Lower leg skin (tissue), 4 donors: ENCODE data around the gene PRG3. TPM values are rescaled to one million over a fixed set of nuclear protein-coding genes. Genes with fewer than 3 reads are reported as not detected.

ENCODE experiments used
- DNase-seq, 2 donors: peaks; one replicate each; pipeline ENCODE4 v3.0.0-alpha.2; 2019; ENCODE audit warnings: low spot score in 2 of 2
- H3K4me3 ChIP-seq: fragments of 200-600 bp; sonication (generic); 2 replicates; pipeline ENCODE4 v1.5.1; 2017; ENCODE audit warnings: mild to moderate bottlenecking, low read depth; ENCODE audit not compliant: poor library complexity, severe bottlenecking
- CTCF ChIP-seq, 3 donors: fragments of 450-650 bp; IDR thresholded peaks; one replicate each; pipeline ENCODE4 v1.5.1; 2016; ENCODE audit warnings: antibody characterized with exemption in 3 of 3, mild to moderate bottlenecking in 3 of 3, moderate library complexity in 2 of 3
- POLR2A ChIP-seq, 2 donors: fragments of 450-650 bp; IDR thresholded peaks; one replicate each; pipeline ENCODE4 v1.6.1; 2016 to 2017; ENCODE audit warnings: antibody characterized with exemption in 2 of 2, mild to moderate bottlenecking in 1 of 2, moderate library complexity in 1 of 2
- WGBS, 2 donors: methylation state at CpG; one replicate each; pipeline ENCODE4 v1.1.5; 2018; 5-methylcytosine and 5-hydroxymethylcytosine counted together
- intact Hi-C: fragments of 100-400 bp; cut with DNase I; formaldehyde crosslinking; loops from one replicate; pipeline ENCODE4 v1.15.0; 2023; ENCODE audit warnings: low total_unique reads
- total RNA-seq, 4 donors: library from RNA; depleted of rRNA; stranded (reverse); fragments of >200 nt; gene quantifications; one replicate each; pipeline ENCODE4 v1.1.0, GENCODE V29; 2016

PRG3 gene
- total RNA-seq, 4 donors from 2014 or later: not detected

- DNase-seq: no peak
- no peak for TF ChIP-seq CTCF (IDR thresholded peaks at IDR 0.05)
- TF ChIP-seq POLR2A (IDR thresholded peaks at IDR 0.05): no peak
- WGBS, 2 donors: 87 to 96% methylated on average over 4 of the region's 4 CpGs
- intact Hi-C loops: loop anchor here (2.0 kb wide), 1 partner anchor 26 kb away; no protein-coding TSS in a partner anchor
- no peak overlapping the region for H3K4me3 ChIP-seq
Observed at GRCh38 chr11:57421066-57421465, 40.1 kb upstream of the PRG3 start.

DNA sequence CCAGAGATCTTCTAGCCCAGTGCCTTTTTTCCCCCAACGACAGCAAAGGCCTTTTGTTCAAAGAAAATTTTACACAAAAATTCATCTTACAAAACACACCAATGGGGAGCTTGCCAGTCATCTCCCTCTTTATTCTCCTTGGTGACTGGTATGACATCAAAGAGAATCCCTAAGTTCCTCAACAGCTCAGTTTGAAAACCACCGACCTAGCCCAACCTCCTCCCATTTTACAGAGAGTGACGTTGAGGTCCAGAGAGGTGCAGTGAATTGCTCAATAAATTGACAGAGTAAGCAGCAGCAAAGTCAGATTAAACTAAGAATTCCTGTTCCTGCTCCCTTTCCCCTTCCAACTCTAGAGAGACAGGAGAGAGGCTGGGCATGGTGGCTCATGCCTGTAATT is 38.2 kb upstream of the PRG3 start:
- 88 to 92% methylated on average over 3 of the region's 3 CpGs for WGBS, 2 donors

GRCh38 chr11:57418131-57418530 is 37.2 kb upstream of the PRG3 start:
- TF ChIP-seq POLR2A (IDR thresholded peaks at IDR 0.05) (no peak), CTCF (IDR thresholded peaks at IDR 0.05) (no peak)
- no peak overlapping the region for H3K4me3 ChIP-seq
- intact Hi-C loops: no loop called here
- no peak for DNase-seq

More for the DNA sequence above, 38.2 kb upstream of the PRG3 start:
- intact Hi-C loops: no loop called here
- H3K4me3 ChIP-seq: no peak overlapping the region
- no peak for TF ChIP-seq CTCF (IDR thresholded peaks at IDR 0.05)
- no peak for TF ChIP-seq POLR2A (IDR thresholded peaks at IDR 0.05)
- DNase-seq: no peak

GRCh38 chr11:57417056-57417455 is 36.1 kb upstream of the PRG3 start:
- no peak for TF ChIP-seq CTCF (IDR thresholded peaks at IDR 0.05)
- 53 to 58% methylated on average over 4 of the region's 4 CpGs for whole genome bisulfite sequencing, 2 donors
- H3K4me3 ChIP-seq: no peak overlapping the region
- DNase-seq: no peak
- intact Hi-C loops: no loop called here

GRCh38 chr11:57416436-57416835 is 35.5 kb upstream of the PRG3 start:
- H3K4me3 ChIP-seq: no peak overlapping the region
- intact Hi-C loops: no loop called here
- 87 to 96% methylated on average over 3 of the region's 3 CpGs for WGBS, 2 donors
- no peak for DNase-seq
- TF ChIP-seq CTCF (IDR thresholded peaks at IDR 0.05) (no peak), POLR2A (IDR thresholded peaks at IDR 0.05) (no peak)

- TF ChIP-seq CTCF (IDR thresholded peaks at IDR 0.05) (no peak), POLR2A (IDR thresholded peaks at IDR 0.05) (no peak)
- no peak overlapping the region for H3K4me3 ChIP-seq
- intact Hi-C loops: no loop called here
- no peak for DNase-seq
- 93 to 95% methylated on average over 11 of the region's 11 CpGs for WGBS, 2 donors
Observed at GRCh38 chr11:57414612-57415212, 33.8 kb upstream of the PRG3 start.
